Adrenal gland (tissue), 5 donors: ENCODE measurements around the gene SERPINB6.
"Not testable (repeated sequence)": the region's sequence is repeated elsewhere in the genome, so short reads cannot be mapped to it uniquely, and the experiment has no call there.

Experiments
- POLR2A ChIP-seq, 2 donors: fragments of 450-650 bp; IDR thresholded peaks; one replicate each; pipeline ENCODE4 v1.6.1; 2017; ENCODE audit warnings: antibody characterized with exemption in 2 of 2, mild to moderate bottlenecking in 2 of 2, moderate library complexity in 1 of 2
- TF ChIP-seq, protein P1 (sequence below), 6 experiments: fragments of 450-650 bp in 4 of 6; fragments of 200-600 bp in 2 of 6; sonication (generic) in 1 of 6; IDR thresholded peaks; 1 replicate in 5 of 6; 2 replicates in 1 of 6; pipeline versions ENCODE4 v1.5.1 to v1.8.0; 2016 to 2021; ENCODE audit warnings: antibody characterized with exemption in 6 of 6, mild to moderate bottlenecking in 2 of 6, moderate library complexity in 1 of 6
- donor health status: DM: no; HTN: no; CAD: no.

DNA sequence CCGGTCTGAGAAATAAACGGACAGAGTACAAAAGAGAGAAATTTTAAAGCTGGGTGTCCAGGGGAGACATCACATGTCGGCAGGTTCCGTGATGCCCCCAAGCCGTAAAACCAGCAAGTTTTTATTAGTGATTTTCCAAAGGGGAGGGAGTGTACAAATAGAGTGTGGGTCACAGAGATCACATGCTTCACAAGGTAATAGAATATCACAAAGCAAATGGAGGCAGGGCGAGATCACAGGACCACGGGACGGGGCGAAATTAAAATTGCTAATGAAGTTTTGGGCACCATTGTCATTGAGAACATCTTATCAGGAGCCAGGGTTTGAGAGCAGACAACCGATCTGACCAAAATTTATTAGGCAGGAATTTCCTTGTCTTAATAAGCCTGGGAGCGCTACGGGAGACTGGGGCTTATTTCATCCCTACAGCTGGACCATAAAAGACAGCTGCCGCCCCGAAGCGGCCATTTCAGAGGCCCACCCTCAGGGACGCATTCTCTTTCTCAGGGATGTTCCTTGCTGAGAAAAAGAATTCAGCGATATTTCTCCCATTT lies 37.4 kb upstream of the SERPINB6 start:
- TF ChIP-seq, protein P1, sequence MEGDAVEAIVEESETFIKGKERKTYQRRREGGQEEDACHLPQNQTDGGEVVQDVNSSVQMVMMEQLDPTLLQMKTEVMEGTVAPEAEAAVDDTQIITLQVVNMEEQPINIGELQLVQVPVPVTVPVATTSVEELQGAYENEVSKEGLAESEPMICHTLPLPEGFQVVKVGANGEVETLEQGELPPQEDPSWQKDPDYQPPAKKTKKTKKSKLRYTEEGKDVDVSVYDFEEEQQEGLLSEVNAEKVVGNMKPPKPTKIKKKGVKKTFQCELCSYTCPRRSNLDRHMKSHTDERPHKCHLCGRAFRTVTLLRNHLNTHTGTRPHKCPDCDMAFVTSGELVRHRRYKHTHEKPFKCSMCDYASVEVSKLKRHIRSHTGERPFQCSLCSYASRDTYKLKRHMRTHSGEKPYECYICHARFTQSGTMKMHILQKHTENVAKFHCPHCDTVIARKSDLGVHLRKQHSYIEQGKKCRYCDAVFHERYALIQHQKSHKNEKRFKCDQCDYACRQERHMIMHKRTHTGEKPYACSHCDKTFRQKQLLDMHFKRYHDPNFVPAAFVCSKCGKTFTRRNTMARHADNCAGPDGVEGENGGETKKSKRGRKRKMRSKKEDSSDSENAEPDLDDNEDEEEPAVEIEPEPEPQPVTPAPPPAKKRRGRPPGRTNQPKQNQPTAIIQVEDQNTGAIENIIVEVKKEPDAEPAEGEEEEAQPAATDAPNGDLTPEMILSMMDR (IDR thresholded peaks at IDR 0.05) = not testable (repeated sequence)
- not testable (repeated sequence) for TF ChIP-seq POLR2A (IDR thresholded peaks at IDR 0.05)
